GM21528 (cell line): ENCODE measurements around the gene SIRPG.

Source experiments
- ATAC-seq: cut with Tn5 transposase; IDR thresholded peaks from one replicate; pipeline ENCODE4 v1.9.1; 2021; ENCODE audit warnings: mild to moderate bottlenecking, moderate library complexity; ENCODE audit not compliant: unreplicated experiment, low FRiP score

The SIRPG gene

DNA sequence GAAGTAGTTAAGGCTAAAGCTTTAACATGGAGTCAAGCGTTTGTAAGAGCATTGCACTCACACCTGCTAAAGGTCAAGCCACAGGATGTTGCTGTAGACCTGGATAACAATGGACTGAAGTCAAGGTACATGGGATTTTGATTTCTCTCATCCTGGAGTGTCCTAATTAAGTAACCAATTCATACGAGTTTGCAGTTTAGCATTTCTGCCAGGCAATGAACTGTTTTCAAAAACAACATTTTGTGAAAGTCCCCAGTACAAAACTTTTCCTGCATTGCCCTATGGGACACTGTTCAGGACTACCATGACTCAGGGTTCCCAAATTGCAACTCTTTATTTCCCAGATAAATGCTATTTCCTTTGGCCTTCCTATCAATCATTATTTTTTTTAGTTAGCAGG lies 20.4 kb downstream of the SIRPG start:
- no peak for ATAC-seq

- ATAC-seq, result no peak
Observed at GRCh38 chr20:1636621-1637020, 21.0 kb downstream of the SIRPG start.

GRCh38 chr20:1635291-1635979 lies 22.1 kb downstream of the SIRPG start:
- ATAC-seq, result no peak

DNA sequence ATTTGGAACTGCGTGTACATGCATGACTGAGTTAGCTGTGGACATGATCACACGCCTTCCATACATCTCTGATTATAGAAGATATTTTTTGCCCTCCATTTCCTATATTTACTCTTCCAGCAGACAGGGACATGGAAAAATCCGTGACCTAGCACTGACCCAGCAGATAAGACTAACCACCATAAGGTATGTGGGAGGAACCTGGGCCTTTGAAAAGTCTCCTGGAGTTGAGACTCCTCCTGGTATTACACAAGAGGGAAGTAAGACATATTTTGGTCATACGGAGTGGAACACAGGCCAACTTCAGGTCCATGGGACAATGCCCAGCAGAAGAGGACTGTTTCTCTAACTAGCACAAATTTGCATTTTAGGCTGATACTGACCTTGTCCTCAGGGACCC lies 24.0 kb downstream of the SIRPG start:
- no peak for ATAC-seq

DNA sequence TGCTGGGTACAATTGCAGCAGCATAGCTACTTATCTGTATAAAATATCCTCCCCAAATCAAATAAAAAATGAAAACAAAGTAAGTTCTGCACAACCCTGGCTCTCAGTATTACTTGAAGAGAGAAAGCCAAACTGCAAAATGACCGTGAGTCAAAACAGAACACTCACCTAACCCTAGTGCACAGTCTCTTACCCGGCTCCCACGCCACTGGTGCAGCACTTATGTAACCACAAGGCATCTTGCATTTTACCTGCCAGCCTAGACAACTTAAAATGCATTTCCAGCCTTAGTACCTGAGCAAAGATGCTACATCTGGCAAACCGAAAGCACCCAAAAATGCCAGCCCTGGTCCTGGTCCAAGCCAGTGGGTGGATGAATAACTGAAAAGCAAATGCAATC lies 25.4 kb downstream of the SIRPG start:
- no peak for ATAC-seq

DNA sequence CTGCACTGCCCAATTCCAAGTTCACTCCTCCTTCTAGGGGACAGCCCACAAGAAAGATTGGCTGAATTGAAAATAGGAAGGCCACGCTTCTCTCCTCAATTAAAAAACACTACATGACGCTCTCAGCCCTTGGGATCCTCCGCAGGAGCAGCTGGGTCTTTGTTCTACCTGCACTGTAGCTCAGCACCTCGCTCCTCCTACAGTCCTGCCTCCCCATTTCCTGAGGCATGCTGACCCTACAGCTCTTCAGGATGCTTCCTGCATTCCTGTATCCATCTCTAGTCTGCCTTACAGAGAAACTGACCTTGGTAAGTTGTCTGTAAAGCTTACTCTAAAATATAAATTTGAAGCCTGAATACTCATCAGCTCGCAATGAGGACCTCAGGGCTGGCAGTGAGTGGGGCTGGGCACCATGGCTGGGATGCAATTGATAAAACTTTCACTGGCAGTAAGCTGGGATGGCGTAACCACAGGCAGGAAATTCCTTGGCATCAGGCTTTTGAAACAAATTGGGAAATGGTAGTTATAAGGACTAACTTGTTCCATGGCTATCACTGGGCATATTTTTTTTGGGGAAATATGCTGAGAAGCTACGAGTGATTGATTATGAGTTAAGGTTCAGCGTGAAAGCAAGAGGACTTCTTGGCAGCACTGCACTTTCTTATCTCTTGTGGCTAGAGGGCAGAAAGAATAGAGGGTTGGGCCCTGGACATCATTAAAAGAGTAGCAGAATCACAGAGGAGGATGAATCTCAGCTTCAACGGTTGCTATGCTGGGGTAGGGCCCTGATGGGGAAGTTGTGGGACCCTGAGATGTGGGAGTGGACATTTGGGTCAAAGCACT lies 26.0 kb downstream of the SIRPG start:
- no peak for ATAC-seq

- ATAC-seq, result no peak
Observed at GRCh38 chr20:1630186-1630585, 27.4 kb downstream of the SIRPG start.

DNA sequence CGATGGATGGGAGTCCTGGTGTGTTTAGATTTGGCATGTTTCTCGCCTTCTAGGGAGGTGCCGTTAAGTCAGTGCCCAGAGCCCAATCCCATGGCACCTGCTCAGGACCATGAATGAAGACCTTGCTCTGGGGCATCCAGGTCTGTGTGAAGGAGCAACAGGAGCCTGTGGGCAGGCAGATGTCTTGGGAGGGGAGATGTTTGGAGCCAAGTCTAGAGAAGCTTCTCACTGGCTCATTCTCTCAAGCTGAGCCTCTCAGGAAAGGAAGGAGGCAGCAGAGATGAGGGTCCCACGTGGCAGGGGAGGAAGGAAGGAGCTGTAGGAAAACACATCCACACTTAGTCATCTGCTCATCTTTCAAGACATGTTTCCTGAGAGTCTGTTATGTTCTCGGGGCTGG lies 28.3 kb downstream of the SIRPG start:
- no peak for ATAC-seq

GRCh38 chr20:1628621-1629020 lies 29.0 kb downstream of the SIRPG start:
- no peak for ATAC-seq

DNA sequence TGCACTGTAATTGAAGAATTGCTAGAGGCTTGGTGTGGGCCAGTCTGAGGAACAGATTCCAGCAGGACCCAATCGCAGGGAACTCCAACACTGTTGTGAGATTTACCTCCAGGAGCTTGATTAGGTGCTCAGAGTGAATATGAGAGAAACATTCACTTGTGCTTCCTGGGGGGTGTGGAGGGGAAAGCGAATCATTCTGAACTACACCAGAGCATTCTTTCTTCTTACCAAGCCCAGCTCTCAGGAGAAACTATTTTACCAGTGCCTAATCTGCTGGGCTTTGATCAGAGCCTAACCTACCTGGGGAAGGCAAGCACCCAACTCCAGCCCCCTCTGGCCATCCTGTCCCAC lies 30.4 kb downstream of the SIRPG start:
- no peak for ATAC-seq

GRCh38 chr20:1626528-1627199 lies 30.9 kb downstream of the SIRPG start:
- ATAC-seq, result no peak

- ATAC-seq, result no peak
Observed at GRCh38 chr20:1625083-1625690, 32.4 kb downstream of the SIRPG start.

DNA sequence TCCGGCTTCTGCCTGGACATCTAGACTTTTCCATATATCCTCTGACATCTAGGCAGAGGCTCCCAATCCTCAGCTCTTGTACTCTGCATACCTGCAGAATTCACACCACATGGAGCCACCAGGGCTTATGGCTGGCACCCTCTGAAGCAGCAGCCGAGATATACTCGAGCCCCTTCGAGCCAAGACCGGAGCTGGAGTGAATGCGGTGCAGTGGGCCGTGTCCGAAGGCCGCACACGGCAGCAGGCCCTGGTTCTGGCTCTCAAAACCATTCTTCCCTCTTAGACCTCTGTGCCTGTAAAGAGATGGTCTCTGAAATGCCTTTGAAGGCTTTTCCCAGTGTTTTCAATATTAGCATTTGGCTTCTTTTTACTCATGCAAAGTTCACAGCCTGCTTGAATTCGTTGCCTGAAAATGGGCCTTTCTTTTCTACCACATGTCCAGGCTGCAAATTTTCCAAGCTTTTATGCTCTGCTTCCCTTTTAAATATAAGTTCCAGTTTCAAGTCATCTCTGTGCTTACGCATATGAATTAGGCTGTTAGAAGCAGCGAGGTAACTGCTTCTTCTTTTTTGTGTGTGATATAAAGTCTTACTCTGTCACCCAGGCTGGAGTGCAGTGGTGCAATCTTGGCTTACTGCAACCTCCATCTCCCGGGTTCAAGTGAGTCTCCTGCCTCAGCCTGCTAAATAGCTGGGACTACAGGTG lies 33.9 kb downstream of the SIRPG start:
- ATAC-seq, result no peak

DNA sequence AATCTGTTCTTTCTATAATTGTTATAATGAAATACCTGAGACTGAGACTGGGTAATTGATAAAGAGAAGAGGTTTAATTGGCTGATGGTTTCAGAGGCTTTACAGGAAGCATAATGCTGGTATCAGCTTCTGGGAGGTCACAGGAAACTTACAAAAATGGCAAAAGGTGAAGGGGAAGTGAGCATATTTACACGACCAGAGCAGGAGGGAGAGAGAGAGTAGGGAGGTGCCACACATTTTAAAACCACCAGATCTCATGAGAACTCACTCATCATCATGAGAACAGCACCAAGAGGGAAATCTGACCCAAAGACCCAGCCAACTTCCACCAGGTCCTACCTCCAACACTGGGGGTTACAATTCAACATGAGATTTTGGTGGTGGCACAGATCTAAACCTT lies 35.1 kb downstream of the SIRPG start:
- no peak for ATAC-seq

GRCh38 chr20:1621316-1621715 lies 36.3 kb downstream of the SIRPG start:
- ATAC-seq, result no peak

- ATAC-seq, result no peak
Observed at GRCh38 chr20:1619861-1620444, 37.6 kb downstream of the SIRPG start, which contains the start of gene SIRPB1. TSS of gene SIRPB1 (minus strand) at chr20:1620009. CDS start at chr20:1619944, 65 bp downstream.

DNA sequence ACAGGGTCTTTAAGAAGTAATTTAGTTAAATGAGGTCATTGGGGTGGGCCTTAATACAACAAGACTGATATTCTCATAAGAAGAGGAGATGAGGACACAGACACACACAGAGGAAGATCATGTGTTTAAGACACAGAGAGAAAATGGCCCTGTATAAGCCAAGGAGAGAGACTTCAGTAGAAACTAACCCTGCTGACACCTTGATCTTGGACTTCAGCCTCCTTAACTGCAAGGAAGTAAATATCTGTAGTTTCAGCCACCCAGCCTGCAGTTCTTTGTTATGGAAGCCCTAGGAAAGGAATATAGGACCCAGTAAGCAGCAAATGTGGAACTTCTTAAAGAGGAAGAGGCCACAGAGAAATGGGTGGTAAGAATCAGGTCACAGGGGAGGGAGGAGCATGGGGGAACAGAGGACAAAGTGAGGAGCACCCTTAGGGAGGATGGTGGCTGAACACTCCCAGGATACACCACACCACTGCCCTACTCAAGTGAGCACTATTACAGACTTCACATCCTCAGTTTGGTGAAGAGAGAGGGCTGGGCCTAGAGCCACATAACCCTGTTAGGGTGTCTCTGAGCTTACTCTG lies 38.5 kb downstream of the SIRPG start:
- no peak for ATAC-seq

DNA sequence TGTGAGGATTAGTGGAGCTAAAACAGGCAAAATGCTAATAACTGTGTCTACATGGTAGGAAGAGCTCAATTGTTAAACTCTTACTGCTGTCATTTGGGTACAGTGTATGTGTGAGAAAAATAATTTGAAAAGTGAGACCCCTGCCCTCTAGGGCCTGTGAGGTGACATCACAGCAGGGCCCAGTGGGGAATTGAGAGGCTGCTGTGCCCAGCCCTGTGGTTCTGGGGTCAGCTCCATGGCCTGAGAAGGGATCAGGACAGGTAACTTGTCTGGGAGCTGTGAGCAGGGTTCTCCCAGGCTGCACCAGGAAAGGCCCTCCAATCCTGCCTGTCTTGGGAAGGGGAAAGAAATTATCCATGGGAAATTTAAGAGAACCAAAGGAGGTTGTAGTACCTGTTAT lies 39.1 kb downstream of the SIRPG start:
- ATAC-seq, result no peak

GRCh38 chr20:1616858-1617434 lies 40.6 kb downstream of the SIRPG start:
- ATAC-seq, result no peak
